Lower leg skin (tissue), 3 donors: ENCODE data around the gene KCNG2.

Experiments used
- POLR2A ChIP-seq, 2 donors: fragments of 450-650 bp; IDR thresholded peaks; one replicate each; pipeline ENCODE4 v1.6.1; 2016 to 2017; ENCODE audit warnings: antibody characterized with exemption in 2 of 2, mild to moderate bottlenecking in 1 of 2, moderate library complexity in 1 of 2
- TF ChIP-seq, protein P1 (sequence below), 3 donors: fragments of 450-650 bp; IDR thresholded peaks; one replicate each; pipeline ENCODE4 v1.5.1; 2016; ENCODE audit warnings: antibody characterized with exemption in 3 of 3, mild to moderate bottlenecking in 3 of 3, moderate library complexity in 2 of 3

- TF ChIP-seq, protein P1, sequence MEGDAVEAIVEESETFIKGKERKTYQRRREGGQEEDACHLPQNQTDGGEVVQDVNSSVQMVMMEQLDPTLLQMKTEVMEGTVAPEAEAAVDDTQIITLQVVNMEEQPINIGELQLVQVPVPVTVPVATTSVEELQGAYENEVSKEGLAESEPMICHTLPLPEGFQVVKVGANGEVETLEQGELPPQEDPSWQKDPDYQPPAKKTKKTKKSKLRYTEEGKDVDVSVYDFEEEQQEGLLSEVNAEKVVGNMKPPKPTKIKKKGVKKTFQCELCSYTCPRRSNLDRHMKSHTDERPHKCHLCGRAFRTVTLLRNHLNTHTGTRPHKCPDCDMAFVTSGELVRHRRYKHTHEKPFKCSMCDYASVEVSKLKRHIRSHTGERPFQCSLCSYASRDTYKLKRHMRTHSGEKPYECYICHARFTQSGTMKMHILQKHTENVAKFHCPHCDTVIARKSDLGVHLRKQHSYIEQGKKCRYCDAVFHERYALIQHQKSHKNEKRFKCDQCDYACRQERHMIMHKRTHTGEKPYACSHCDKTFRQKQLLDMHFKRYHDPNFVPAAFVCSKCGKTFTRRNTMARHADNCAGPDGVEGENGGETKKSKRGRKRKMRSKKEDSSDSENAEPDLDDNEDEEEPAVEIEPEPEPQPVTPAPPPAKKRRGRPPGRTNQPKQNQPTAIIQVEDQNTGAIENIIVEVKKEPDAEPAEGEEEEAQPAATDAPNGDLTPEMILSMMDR (IDR thresholded peaks at IDR 0.05), result no peak
- no peak for TF ChIP-seq POLR2A (IDR thresholded peaks at IDR 0.05)
These were observed 2.8 kb downstream of the KCNG2 start for GRCh38 chr18:79800371-79801180.
